Endothelial cell of umbilical vein (primary cell): ENCODE data around the gene CIB2. TPM values are rescaled to one million over a fixed set of nuclear protein-coding genes. Genes with fewer than 3 reads are reported as not detected.

Experiments
- BruUV-seq: library from RNA; stranded (reverse); fragments of 400-500 nt; replicated peaks from 2 replicates; lab custom pipeline; 2021; lab: Mats Ljungman, UMichigan
- CTCF ChIA-PET: fragments of 300-600, 350-600 bp; sonication (Branson Sonifier 250); formaldehyde crosslinking; loops from one replicate; lab custom pipeline; 2021; ENCODE audit warnings: antibody characterized with exemption, inconsistent platforms; lab: Charles Lee
- POLR2A ChIA-PET: fragments of 300-600, 350-600 bp; sonication (Branson Sonifier 250); formaldehyde crosslinking; loops from one replicate; lab custom pipeline; 2021; ENCODE audit warnings: antibody characterized with exemption, inconsistent platforms; lab: Charles Lee
- DNase-seq: peaks from one replicate; pipeline ENCODE4 v3.0.0-alpha.2; 2011; ENCODE audit warnings: low read depth, low spot score
- FAIRE-seq: peaks from 2 replicates; lab custom pipeline; 2011; peaks lifted over from hg19 to GRCh38; lab: Jason Lieb, UNC
- H2AFZ ChIP-seq: 2 replicates; pipeline ENCODE4 v1.6.0; 2012; ENCODE audit warnings: low read depth, low read length, control low read depth, inconsistent platforms
- H3K27ac ChIP-seq: 2 replicates; pipeline ENCODE4 v1.5.1; 2011; ENCODE audit warnings: low read depth, mild to moderate bottlenecking, control low read depth, low read length, moderate library complexity; ENCODE audit not compliant: insufficient read depth
- H3K27me3 ChIP-seq, 2 experiments: 2 replicates each; pipeline versions ENCODE4 v1.6.0 to v1.6.1; 2011; ENCODE audit warnings: low read length in 2 of 2, mixed read lengths in 1 of 2; ENCODE audit not compliant: control insufficient read depth in 2 of 2, insufficient read depth in 2 of 2
- H3K36me3 ChIP-seq, 2 experiments: 2 replicates in 1 of 2; 3 replicates in 1 of 2; pipeline ENCODE4 v1.5.1; 2011; ENCODE audit warnings: low read length in 2 of 2, mild to moderate bottlenecking in 1 of 2, moderate library complexity in 1 of 2; ENCODE audit not compliant: control insufficient read depth in 2 of 2, insufficient read depth in 2 of 2; ENCODE audit errors: extremely low read depth in 1 of 2
- H3K4me1 ChIP-seq: 3 replicates; pipeline ENCODE4 v1.5.1; 2011; ENCODE audit warnings: mild to moderate bottlenecking, low read length; ENCODE audit not compliant: control insufficient read depth, insufficient read depth; ENCODE audit errors: extremely low read depth
- H3K4me2 ChIP-seq: 2 replicates; pipeline ENCODE4 v1.6.1; 2011; ENCODE audit warnings: low read length, control low read depth, mixed read lengths; ENCODE audit not compliant: insufficient read depth
- H3K4me3 ChIP-seq, 3 experiments: fragments of 200-600 bp in 1 of 3; sonication (generic), shearing (Covaris generic) in 1 of 3; replicated peaks in 1 of 3; 2 replicates each; pipeline ENCODE4 v1.5.1; 2011 to 2016; ENCODE audit warnings: control low read depth in 3 of 3, low read length in 3 of 3, mild to moderate bottlenecking in 2 of 3, inconsistent platforms in 1 of 3, low read depth in 1 of 3, moderate library complexity in 1 of 3; ENCODE audit not compliant: insufficient read depth in 1 of 3
- H3K79me2 ChIP-seq: 2 replicates; pipeline ENCODE4 v1.6.0; 2012; ENCODE audit warnings: low read length, inconsistent platforms; ENCODE audit not compliant: control insufficient read depth, insufficient read depth
- H3K9ac ChIP-seq: replicated peaks from 2 replicates; pipeline ENCODE3; 2011; ENCODE audit warnings: low read length, control low read depth; ENCODE audit not compliant: insufficient read depth; ENCODE audit errors: extremely low read depth
- H3K9me1 ChIP-seq: replicated peaks from 3 replicates; pipeline ENCODE4 v1.6.0; 2011; ENCODE audit warnings: mild to moderate bottlenecking, low read length; ENCODE audit not compliant: control insufficient read depth, insufficient read depth; ENCODE audit errors: extremely low read depth
- H3K9me3 ChIP-seq: replicated peaks from 2 replicates; pipeline ENCODE4 v1.5.1; 2012; ENCODE audit warnings: low read length, inconsistent platforms; ENCODE audit not compliant: control insufficient read depth, insufficient read depth
- H4K20me1 ChIP-seq: replicated peaks from 2 replicates; pipeline ENCODE3; 2011; ENCODE audit warnings: mild to moderate bottlenecking, low read length; ENCODE audit not compliant: control insufficient read depth, insufficient read depth; ENCODE audit errors: extremely low read depth
- CTCF ChIP-seq, 2 donors: IDR thresholded peaks; 1 replicate in 1 of 2; 2 replicates in 1 of 2; pipeline ENCODE4 v1.5.1; 2011; ENCODE audit warnings: low read length in 2 of 2, mild to moderate bottlenecking in 2 of 2, moderate library complexity in 2 of 2, control low read depth in 1 of 2, inconsistent platforms in 1 of 2, low read depth in 1 of 2; ENCODE audit not compliant: insufficient read depth in 1 of 2; ENCODE audit errors: extremely low read depth in 1 of 2
- EZH2 ChIP-seq: IDR thresholded peaks from 2 replicates; pipeline ENCODE4 v1.6.1; 2012; ENCODE audit warnings: borderline replicate concordance, low read depth, mild to moderate bottlenecking, moderate library complexity, low read length, inconsistent platforms; ENCODE audit not compliant: severe bottlenecking
- FOS ChIP-seq: IDR thresholded peaks from 2 replicates; pipeline ENCODE4 v1.6.1; 2011; ENCODE audit warnings: mild to moderate bottlenecking, low read length, moderate library complexity, borderline replicate concordance; ENCODE audit not compliant: insufficient read depth
- GATA2 ChIP-seq: IDR thresholded peaks from 2 replicates; pipeline ENCODE4 v1.7.0; 2011; ENCODE audit warnings: low read depth, mild to moderate bottlenecking, moderate library complexity, mixed read lengths, low read length; ENCODE audit not compliant: insufficient read length, insufficient read depth
- JUN ChIP-seq: IDR thresholded peaks from 2 replicates; pipeline ENCODE4 v1.6.1; 2011; ENCODE audit warnings: borderline replicate concordance, low read depth; ENCODE audit not compliant: insufficient read length, insufficient read depth
- MAX ChIP-seq: IDR thresholded peaks from 2 replicates; pipeline ENCODE4 v1.6.1; 2011; ENCODE audit not compliant: insufficient read depth, insufficient read length
- MYC ChIP-seq: IDR thresholded peaks from one replicate; pipeline ENCODE4 v1.6.1; 2011; ENCODE audit warnings: mild to moderate bottlenecking, low read depth, low read length
- POLR2AphosphoS5 ChIP-seq: IDR thresholded peaks from 2 replicates; pipeline ENCODE4 v1.6.1; 2012; ENCODE audit warnings: low read depth, mild to moderate bottlenecking, control low read depth, low read length, moderate library complexity; ENCODE audit not compliant: insufficient read depth
- dilution Hi-C: fragments of 300-500 bp; cut with MboI; formaldehyde crosslinking; loops from one replicate; pipeline ENCODE4 v1.15.0; 2019; ENCODE audit warnings: low sequenced_read_pairs; ENCODE audit not compliant: extremely low pct_ligation_motif_present
- intact Hi-C: fragments of 100-400 bp; cut with micrococcal nuclease; formaldehyde crosslinking; loops from one replicate; pipeline ENCODE4 v1.10.0; 2022
- polyA plus RNA-seq, 4 experiments: library from polyadenylated mRNA; depleted of rRNA in 3 of 4; stranded (reverse) in 3 of 4; unstranded in 1 of 4; fragments of >200 nt; gene quantifications; 2 replicates each; pipeline versions ENCODE4 v1.2.1 to v1.2.3, GENCODE V29; 2011 to 2012; ENCODE audit warnings: missing spikeins in 1 of 4
- total RNA-seq: library from RNA; stranded (reverse); gene quantifications from 2 replicates; pipeline ENCODE4 v1.2.3, GENCODE V29; 2021

The CIB2 gene
- total and polyA plus RNA-seq, 2 donors (not counting 3 experiments of a cell fraction or from before 2014, with no cell fraction given): 4.0 to 7.7 TPM

GRCh38 chr15:78104119-78104479 lies 27.1 kb downstream of the CIB2 start:
- H3K9ac ChIP-seq: no peak overlapping the region
- H3K4me1 ChIP-seq: peaks cover 17% of the 10 kb centered on the region
- no peak for TF ChIP-seq CTCF (IDR thresholded peaks at IDR 0.05; ENCODE audit: extremely low read depth in 1 of 2, insufficient read depth in 1 of 2, low read depth in 1 of 2, low read length in 2 of 2)
- TF ChIP-seq JUN: no peak
- no peak for TF ChIP-seq FOS
- no peak for TF ChIP-seq EZH2
- TF ChIP-seq GATA2: no peak
- TF ChIP-seq MAX: no peak
- no peak for TF ChIP-seq POLR2AphosphoS5
- no peak for TF ChIP-seq MYC
- POLR2A ChIA-PET: no interaction called here
- no peaks in the 10 kb centered on the region for H3K9me1 ChIP-seq
- no peaks in the 10 kb centered on the region for H3K79me2 ChIP-seq
- no peak overlapping the region for H3K27ac ChIP-seq
- CTCF ChIA-PET: interaction anchor here (1.0 to 9.8 kb wide), 2 partner anchors 106 to 145 kb away, joined by 3 to 273 read pairs; no protein-coding TSS in a partner anchor
- no TSS peak for BruUV-seq
- H4K20me1 ChIP-seq: no peaks in the 10 kb centered on the region
- DNase-seq (no peak), FAIRE-seq (no peak)
- dilution Hi-C loops (no loop called here), intact Hi-C loops (no loop called here)
- no peaks in the 10 kb centered on the region for H3K27me3 ChIP-seq
- H3K9me3 ChIP-seq: no peaks in the 10 kb centered on the region
- H3K4me2 ChIP-seq: no peak overlapping the region
- no peaks in the 10 kb centered on the region for H3K36me3 ChIP-seq
- no peak overlapping the region for H2AFZ ChIP-seq
- no peak overlapping the region for H3K4me3 ChIP-seq
